Aorta (tissue), 5 donors: ENCODE measurements around the gene ABCB10. TPM values are rescaled to one million over a fixed set of nuclear protein-coding genes. Genes with fewer than 3 reads are reported as not detected.

Experiments
- ATAC-seq: fragments of 200-7000 bp; cut with Tn5 transposase; one replicate; pipeline ENCODE4 v1.9.1; 2022; ENCODE audit warnings: moderate library complexity; ENCODE audit not compliant: low FRiP score
- DNase-seq, 2 donors: peaks; one replicate each; pipeline ENCODE4 v3.0.0-alpha.2; 2020
- H3K27ac ChIP-seq, 2 donors: one replicate each; pipeline ENCODE4 v1.5.1; 2013; ENCODE audit warnings: low read length in 2 of 2, mild to moderate bottlenecking in 2 of 2, moderate library complexity in 2 of 2, control low read depth in 1 of 2, inconsistent platforms in 1 of 2, low read depth in 1 of 2
- H3K27me3 ChIP-seq, 2 donors: one replicate each; pipeline ENCODE4 v1.6.1; 2013; ENCODE audit warnings: control low read depth in 1 of 2, low read length in 1 of 2, mild to moderate bottlenecking in 1 of 2, moderate library complexity in 1 of 2; ENCODE audit not compliant: insufficient read depth in 2 of 2, control insufficient read depth in 1 of 2
- H3K36me3 ChIP-seq, 2 donors: one replicate each; pipeline ENCODE4 v1.6.1; 2013; ENCODE audit warnings: control low read depth in 1 of 2, low read length in 1 of 2, mild to moderate bottlenecking in 1 of 2; ENCODE audit not compliant: insufficient read depth in 2 of 2, control insufficient read depth in 1 of 2
- H3K4me1 ChIP-seq, 2 donors: one replicate each; pipeline ENCODE4 v1.6.1; 2013; ENCODE audit warnings: low read length in 2 of 2, control low read depth in 1 of 2, mild to moderate bottlenecking in 1 of 2, moderate library complexity in 1 of 2; ENCODE audit not compliant: insufficient read depth in 2 of 2, control insufficient read depth in 1 of 2
- H3K4me3 ChIP-seq, 2 donors: one replicate each; pipeline ENCODE4 v1.5.1; 2013; ENCODE audit warnings: low read length in 2 of 2, control low read depth in 1 of 2, mild to moderate bottlenecking in 1 of 2
- H3K9me3 ChIP-seq: one replicate; pipeline ENCODE4 v1.6.1; 2013; ENCODE audit warnings: mild to moderate bottlenecking, low read length; ENCODE audit not compliant: control insufficient read depth
- WGBS, 2 donors: extraction: QIAGEN DNeasy Blood & Tissue Kit; methylation state at CpG; one replicate each; pipeline ENCODE4 v1.1.7; 2013; 5-methylcytosine and 5-hydroxymethylcytosine counted together
- intact Hi-C, 2 donors: fragments of 100-400 bp; cut with DNase I; formaldehyde crosslinking; loops; one replicate each; pipeline versions ENCODE4 v1.14.2 to v1.15.0; 2022
- polyA plus RNA-seq, 2 donors: library from polyadenylated mRNA; stranded (reverse); fragments of 200-250 nt; gene quantifications; one replicate each; pipeline ENCODE4 v1.2.3, GENCODE V29; 2013
- total RNA-seq, 2 donors: library from RNA; stranded (reverse); fragmentation: NEBNext Ultra II Directional; extraction: Animal tissue kit (Norgen Biotek cat#: 25700); gene quantifications; one replicate each; pipeline ENCODE4 v1.2.1, GENCODE V29; 2021
- donor health status: healthy with polysubstance abuse.
- donor health status: Bipolar disorder and iron deficiency.
- donor health status: DM: no; HTN: no; CAD: no.
- donor health status: DM: no; HTN: no; CAD: no.
- donor health status: DM: yes; HTN: yes; CAD: no.

ABCB10 gene
- total and polyA plus RNA-seq, 4 donors: 6.8 to 24.2 (median 16.3) TPM

GRCh38 chr1:229554886-229555621, 3.5 kb downstream of the ABCB10 start:
- Histone ChIP-seq H3K36me3 (no peaks in the 10 kb centered on the region), H3K9me3 (no peaks in the 10 kb centered on the region), H3K4me1 (no peaks in the 10 kb centered on the region), H3K27ac (peak overlapping the region in 1 of 2 donors; percentile 25), H3K4me3 (no peak overlapping the region), H3K27me3 (no peaks in the 10 kb centered on the region)
- 64 to 65% methylated on average over 10 of the region's 10 CpGs for WGBS, 2 donors
- DNase-seq (no peak), ATAC-seq (no peak)
- intact Hi-C loops: no loop called here

- intact Hi-C loops: no loop called here
- no peak for DNase-seq
- H3K4me3 ChIP-seq: no peak overlapping the region
- H3K4me1 ChIP-seq: peaks cover 0 to 3% of the 10 kb centered on the region in 2 donors
- no peaks in the 10 kb centered on the region for H3K9me3 ChIP-seq
- H3K27me3 ChIP-seq: no peaks in the 10 kb centered on the region
- H3K27ac ChIP-seq: no peak overlapping the region
- 91 to 92% methylated on average over 7 of the region's 7 CpGs for WGBS, 2 donors
- no peaks in the 10 kb centered on the region for H3K36me3 ChIP-seq
- ATAC-seq: no peak
These were observed 4.8 kb downstream of the ABCB10 start for GRCh38 chr1:229553621-229554130.

GRCh38 chr1:229552732-229553131, 5.8 kb downstream of the ABCB10 start:
- DNase-seq (no peak), ATAC-seq (no peak)
- intact Hi-C loops: no loop called here
- no peak overlapping the region for H3K27ac ChIP-seq
- WGBS, 2 donors: 57 to 61% methylated on average over 5 of the region's 5 CpGs
- H3K36me3 ChIP-seq: no peaks in the 10 kb centered on the region
- peaks cover 0 to 3% of the 10 kb centered on the region in 2 donors for H3K4me1 ChIP-seq
- no peak overlapping the region for H3K4me3 ChIP-seq
- H3K27me3 ChIP-seq: no peaks in the 10 kb centered on the region
- H3K9me3 ChIP-seq: no peaks in the 10 kb centered on the region

GRCh38 chr1:229550812-229551567, 7.5 kb downstream of the ABCB10 start:
- DNase-seq: no peak
- Histone ChIP-seq H3K4me3 (no peak overlapping the region), H3K4me1 (peaks cover 0 to 3% of the 10 kb centered on the region in 2 donors), H3K9me3 (no peaks in the 10 kb centered on the region), H3K27ac (peak overlapping the region; percentile 62 to 77), H3K27me3 (no peaks in the 10 kb centered on the region), H3K36me3 (peaks cover 0 to 7% of the 10 kb centered on the region in 2 donors)
- 12 to 21% methylated on average over 3 of the region's 3 CpGs for WGBS, 2 donors
- ATAC-seq: no peak
- intact Hi-C loops: no loop called here

- DNase-seq: no peak
- Histone ChIP-seq H3K36me3 (peaks cover 0 to 12% of the 10 kb centered on the region in 2 donors), H3K4me1 (peaks cover 0 to 3% of the 10 kb centered on the region in 2 donors), H3K27ac (no peak overlapping the region), H3K27me3 (no peaks in the 10 kb centered on the region), H3K4me3 (no peak overlapping the region), H3K9me3 (no peaks in the 10 kb centered on the region)
- ATAC-seq: no peak
- intact Hi-C loops: no loop called here
- WGBS, 2 donors: 84 to 87% methylated on average over 7 of the region's 7 CpGs
These were observed 11.0 kb downstream of the ABCB10 start for GRCh38 chr1:229547542-229547941.

- H3K36me3 ChIP-seq: peaks cover 5 to 13% of the 10 kb centered on the region in 2 donors
- H3K4me1 ChIP-seq: peaks cover 0 to 3% of the 10 kb centered on the region in 2 donors
- ATAC-seq: no peak
- no peak overlapping the region for H3K27ac ChIP-seq
- intact Hi-C loops: no loop called here
- WGBS, 2 donors: 94 to 96% methylated on average over 1 of the region's 1 CpG
- no peaks in the 10 kb centered on the region for H3K9me3 ChIP-seq
- no peak overlapping the region for H3K4me3 ChIP-seq
- H3K27me3 ChIP-seq: no peaks in the 10 kb centered on the region
- DNase-seq: no peak
These were observed 13.9 kb downstream of the ABCB10 start for GRCh38 chr1:229544587-229544986.

- WGBS, 2 donors: 90 to 95% methylated on average over 6 of the region's 6 CpGs
- no peak overlapping the region for H3K27ac ChIP-seq
- no peaks in the 10 kb centered on the region for H3K4me1 ChIP-seq
- H3K27me3 ChIP-seq: no peaks in the 10 kb centered on the region
- DNase-seq (no peak), ATAC-seq (no peak)
- intact Hi-C loops: no loop called here
- H3K9me3 ChIP-seq: no peaks in the 10 kb centered on the region
- no peak overlapping the region for H3K4me3 ChIP-seq
- H3K36me3 ChIP-seq: peaks cover 5 to 15% of the 10 kb centered on the region in 2 donors
These were observed 18.5 kb downstream of the ABCB10 start for GRCh38 chr1:229539863-229540506.

- 87 to 93% methylated on average over 5 of the region's 5 CpGs for WGBS, 2 donors
- Histone ChIP-seq H3K27ac (no peak overlapping the region), H3K27me3 (no peaks in the 10 kb centered on the region), H3K9me3 (no peaks in the 10 kb centered on the region), H3K36me3 (peaks cover 5 to 15% of the 10 kb centered on the region in 2 donors), H3K4me1 (no peaks in the 10 kb centered on the region), H3K4me3 (no peak overlapping the region)
- ATAC-seq (no peak), DNase-seq (no peak)
- intact Hi-C loops: no loop called here
These were observed 19.6 kb downstream of the ABCB10 start for GRCh38 chr1:229538945-229539344.
